Panc1 (cell line): ENCODE measurements around the gene JADE2.

Source experiments
- CTCF ChIP-seq: fragments of 450-650 bp; IDR thresholded peaks from 2 replicates; pipeline ENCODE4 v1.5.1; 2017; ENCODE audit warnings: mild to moderate bottlenecking
- POLR2AphosphoS5 ChIP-seq: IDR thresholded peaks from 2 replicates; pipeline ENCODE4 v1.6.1; 2012; ENCODE audit warnings: mild to moderate bottlenecking, low read depth, low read length, moderate library complexity

GRCh38 chr5:134614450-134615085 is 89.1 kb downstream of the JADE2 start:
- no peak for TF ChIP-seq CTCF
- TF ChIP-seq POLR2AphosphoS5 = no peak
